C4-2B (cell line): ENCODE results near the gene TYMP.

Source experiments
- H3K27ac ChIP-seq: fragments of 450-650 bp; 2 replicates; pipeline ENCODE4 v1.5.1; 2017
- ZFX ChIP-seq: fragments of 450-650 bp; IDR thresholded peaks from 2 replicates; pipeline ENCODE4 v1.6.1; 2017
- TF ChIP-seq, protein P1 (sequence below): fragments of 450-650 bp; conservative IDR thresholded peaks from 2 replicates; pipeline ENCODE4 v1.5.1; 2017; ENCODE audit warnings: mild to moderate bottlenecking

The TYMP gene

GRCh38 chr22:50529897-50530579, at the start of gene TYMP:
Gene TYMP, minus strand, starts transcription at chr22:50530012. Its CDS starts 303 bp downstream, at chr22:50529709.
- H3K27ac ChIP-seq: peak within 1 kb of the TSS; percentile 98
- peak; percentile 65; the same call in 1 of the 2 replicates for TF ChIP-seq ZFX
- TF ChIP-seq, protein P1, sequence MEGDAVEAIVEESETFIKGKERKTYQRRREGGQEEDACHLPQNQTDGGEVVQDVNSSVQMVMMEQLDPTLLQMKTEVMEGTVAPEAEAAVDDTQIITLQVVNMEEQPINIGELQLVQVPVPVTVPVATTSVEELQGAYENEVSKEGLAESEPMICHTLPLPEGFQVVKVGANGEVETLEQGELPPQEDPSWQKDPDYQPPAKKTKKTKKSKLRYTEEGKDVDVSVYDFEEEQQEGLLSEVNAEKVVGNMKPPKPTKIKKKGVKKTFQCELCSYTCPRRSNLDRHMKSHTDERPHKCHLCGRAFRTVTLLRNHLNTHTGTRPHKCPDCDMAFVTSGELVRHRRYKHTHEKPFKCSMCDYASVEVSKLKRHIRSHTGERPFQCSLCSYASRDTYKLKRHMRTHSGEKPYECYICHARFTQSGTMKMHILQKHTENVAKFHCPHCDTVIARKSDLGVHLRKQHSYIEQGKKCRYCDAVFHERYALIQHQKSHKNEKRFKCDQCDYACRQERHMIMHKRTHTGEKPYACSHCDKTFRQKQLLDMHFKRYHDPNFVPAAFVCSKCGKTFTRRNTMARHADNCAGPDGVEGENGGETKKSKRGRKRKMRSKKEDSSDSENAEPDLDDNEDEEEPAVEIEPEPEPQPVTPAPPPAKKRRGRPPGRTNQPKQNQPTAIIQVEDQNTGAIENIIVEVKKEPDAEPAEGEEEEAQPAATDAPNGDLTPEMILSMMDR: no peak

GRCh38 chr22:50578776-50579310, 49.0 kb upstream of the TYMP start:
- no peak overlapping the region for H3K27ac ChIP-seq
- no peak for TF ChIP-seq ZFX
- TF ChIP-seq, protein P1: no peak

DNA sequence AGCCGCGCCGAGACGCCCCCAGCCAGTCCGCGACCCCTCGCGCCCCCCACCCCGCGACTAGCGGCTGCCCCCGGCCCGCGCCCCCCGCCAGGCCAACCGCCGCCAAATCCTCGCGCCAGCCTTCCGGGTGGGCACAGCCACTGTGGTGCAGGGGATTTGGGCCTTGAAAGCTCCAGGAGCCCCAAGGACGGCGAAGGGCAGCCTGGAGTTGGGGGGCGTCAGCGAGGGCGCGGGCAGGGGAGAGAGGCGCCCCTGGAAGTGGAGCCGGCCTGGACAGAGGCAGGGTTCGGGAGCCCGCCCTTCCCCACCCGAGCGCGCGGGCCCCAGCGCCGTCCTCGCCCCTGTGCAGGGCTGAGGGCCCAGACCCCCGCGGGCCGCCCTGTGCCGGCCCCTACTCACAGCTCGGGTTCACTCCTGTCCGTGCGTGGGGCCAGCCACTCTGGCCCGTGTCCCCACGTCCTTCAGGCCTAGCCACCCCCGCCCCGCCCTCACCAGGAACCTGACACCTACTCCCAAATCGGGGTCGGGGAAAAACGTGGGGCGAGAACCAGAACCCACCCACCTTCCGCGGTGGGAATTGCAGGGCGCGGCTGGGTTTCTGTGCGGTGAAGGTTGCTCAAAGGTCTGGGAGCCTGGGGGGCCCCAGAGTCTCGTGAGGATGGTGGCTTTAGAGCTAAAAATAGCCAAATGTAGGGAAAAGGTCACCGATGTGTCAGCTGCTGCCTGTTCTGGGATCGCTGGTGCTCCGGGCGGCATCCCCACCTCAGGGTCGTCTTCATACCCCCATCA, 48.4 kb upstream of the TYMP start, which contains the start of gene CPT1B:
Gene CPT1B, minus strand, starts transcription at position 441 of the 789 bp plus-strand sequence. CDS start 512 bp downstream, outside the sequence.
- no peak within 1 kb of the TSS for H3K27ac ChIP-seq

GRCh38 chr22:50577697-50577986, 47.8 kb upstream of the TYMP start:
- no peak overlapping the region for H3K27ac ChIP-seq
- no peak for TF ChIP-seq ZFX
- TF ChIP-seq, protein P1: no peak

More for the DNA sequence above, 48.4 kb upstream of the TYMP start, which contains the start of gene CPT1B:
- TF ChIP-seq, protein P1: no peak
- TF ChIP-seq ZFX: no peak

DNA sequence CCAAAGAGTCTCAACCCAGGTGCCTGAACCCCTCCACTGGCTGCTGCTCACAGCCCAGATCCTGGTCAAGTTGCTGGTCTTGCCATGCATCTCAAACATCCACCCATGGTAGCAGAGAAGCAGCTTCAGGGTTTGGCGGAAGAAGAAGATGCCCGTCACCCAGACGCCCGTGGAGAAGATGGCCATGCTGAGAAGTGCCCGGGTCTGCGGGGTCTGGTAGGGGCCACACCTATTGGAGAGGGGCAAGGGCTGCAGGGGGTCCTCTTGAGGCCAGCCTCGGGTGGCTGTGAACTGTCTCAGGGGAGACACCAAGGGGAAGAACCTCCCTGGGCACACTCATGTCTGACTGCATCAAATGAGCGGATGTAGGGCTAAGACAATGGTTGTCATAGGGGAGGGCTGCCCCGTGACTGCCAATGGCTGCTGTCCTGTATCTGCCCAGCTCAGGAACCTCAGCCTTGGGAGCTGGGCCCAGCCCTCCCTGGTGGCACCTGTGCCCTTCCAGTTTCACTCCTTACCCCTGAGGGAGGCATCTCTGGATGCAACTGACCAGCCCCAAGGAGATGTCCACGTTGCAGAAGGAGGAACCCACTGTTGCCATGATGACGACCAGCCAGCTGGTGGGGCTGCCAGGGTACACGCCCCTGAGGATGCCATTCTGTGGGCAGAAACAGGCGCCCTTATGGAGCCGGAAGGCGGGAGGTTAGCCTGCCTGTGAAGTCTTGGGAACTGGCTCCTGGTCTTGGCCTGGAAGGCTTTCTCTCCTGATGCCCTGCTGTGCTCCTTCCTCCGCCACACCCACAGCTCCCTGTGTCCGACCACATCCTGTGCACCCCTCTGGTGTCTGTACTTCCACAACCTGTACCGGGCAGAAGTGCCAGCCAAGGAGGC, 47.2 kb upstream of the TYMP start:
- no peak overlapping the region for H3K27ac ChIP-seq
- TF ChIP-seq, protein P1: no peak
- no peak for TF ChIP-seq ZFX

- H3K27ac ChIP-seq: no peak overlapping the region
- TF ChIP-seq ZFX: no peak
- TF ChIP-seq, protein P1: no peak
Measured at GRCh38 chr22:50576070-50576469, 46.3 kb upstream of the TYMP start.
